Measurements from ENCODE around the gene APOBEC4.

APOBEC4 gene, protein sequence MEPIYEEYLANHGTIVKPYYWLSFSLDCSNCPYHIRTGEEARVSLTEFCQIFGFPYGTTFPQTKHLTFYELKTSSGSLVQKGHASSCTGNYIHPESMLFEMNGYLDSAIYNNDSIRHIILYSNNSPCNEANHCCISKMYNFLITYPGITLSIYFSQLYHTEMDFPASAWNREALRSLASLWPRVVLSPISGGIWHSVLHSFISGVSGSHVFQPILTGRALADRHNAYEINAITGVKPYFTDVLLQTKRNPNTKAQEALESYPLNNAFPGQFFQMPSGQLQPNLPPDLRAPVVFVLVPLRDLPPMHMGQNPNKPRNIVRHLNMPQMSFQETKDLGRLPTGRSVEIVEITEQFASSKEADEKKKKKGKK

GRCh38 chr1:183652547-183653461 is at the start of gene APOBEC4:
TSS of gene APOBEC4 (minus strand) at chr1:183653316. CDS start at chr1:183648781, 4,535 bp downstream.
- in situ Hi-C loops (cut with HindIII; ENCODE audit: low pct_unique_long_range_greater_than_20kb, low sequenced_read_pairs): no loop called here
- no peak for TF ChIP-seq JUND (IDR thresholded peaks at IDR 0.05; ENCODE audit: low read depth)
- DNase-seq (ENCODE audit: low read depth in 1 of 2, low spot score in 1 of 2): no peak

- no peak for DNase-seq (ENCODE audit: low read depth in 1 of 2, low spot score in 1 of 2)
- TF ChIP-seq JUND (IDR thresholded peaks at IDR 0.05; ENCODE audit: low read depth): no peak
- in situ Hi-C loops (cut with HindIII; ENCODE audit: low pct_unique_long_range_greater_than_20kb, low sequenced_read_pairs): no loop called here
Measured at GRCh38 chr1:183702813-183703198, 49.7 kb upstream of the APOBEC4 start.

GRCh38 chr1:183702087-183702812 is 49.1 kb upstream of the APOBEC4 start:
- no peak for TF ChIP-seq JUND (IDR thresholded peaks at IDR 0.05; ENCODE audit: low read depth)
- in situ Hi-C loops (cut with HindIII; ENCODE audit: low pct_unique_long_range_greater_than_20kb, low sequenced_read_pairs): no loop called here
- DNase-seq (ENCODE audit: low read depth in 1 of 2, low spot score in 1 of 2): no peak

DNA sequence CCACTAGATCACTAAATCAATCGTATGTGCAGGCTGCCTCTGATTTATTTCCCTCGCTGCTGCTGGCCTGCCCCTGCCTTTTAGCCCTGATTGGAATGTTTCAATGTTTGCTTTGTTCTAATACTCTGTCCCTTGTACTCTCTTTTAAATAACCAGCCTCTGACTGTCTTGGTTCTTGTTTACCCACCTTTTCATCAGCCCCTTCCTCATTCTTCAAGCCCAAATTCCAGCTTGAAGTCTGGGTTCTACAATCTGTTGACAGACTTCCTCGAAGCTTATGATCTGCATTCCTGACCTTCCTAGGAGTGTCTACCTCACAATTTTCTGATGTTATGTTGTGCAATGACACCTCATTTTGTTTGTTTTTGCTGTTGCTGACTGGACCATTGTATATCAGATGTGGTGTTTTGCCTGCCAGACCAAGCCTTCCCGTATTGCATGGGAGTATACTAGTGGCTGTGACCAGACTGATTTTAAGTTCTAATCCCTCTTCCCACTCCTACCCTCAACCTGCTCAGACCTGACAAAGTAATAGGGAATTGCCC is 46.6 kb upstream of the APOBEC4 start:
- no peak for TF ChIP-seq JUND (IDR thresholded peaks at IDR 0.05; ENCODE audit: low read depth)
- peak; percentile 23 to 67 for DNase-seq (ENCODE audit: low read depth in 1 of 2, low spot score in 1 of 2)
- in situ Hi-C loops (cut with HindIII; ENCODE audit: low pct_unique_long_range_greater_than_20kb, low sequenced_read_pairs): no loop called here

GRCh38 chr1:183697814-183698590 is 44.9 kb upstream of the APOBEC4 start:
- in situ Hi-C loops (cut with HindIII; ENCODE audit: low pct_unique_long_range_greater_than_20kb, low sequenced_read_pairs): no loop called here
- no peak for DNase-seq (ENCODE audit: low read depth in 1 of 2, low spot score in 1 of 2)
- no peak for TF ChIP-seq JUND (IDR thresholded peaks at IDR 0.05; ENCODE audit: low read depth)

- in situ Hi-C loops (cut with HindIII; ENCODE audit: low pct_unique_long_range_greater_than_20kb, low sequenced_read_pairs): no loop called here
- no peak for TF ChIP-seq JUND (IDR thresholded peaks at IDR 0.05; ENCODE audit: low read depth)
- no peak for DNase-seq (ENCODE audit: low read depth in 1 of 2, low spot score in 1 of 2)
Measured at GRCh38 chr1:183696981-183697380, 43.9 kb upstream of the APOBEC4 start.

DNA sequence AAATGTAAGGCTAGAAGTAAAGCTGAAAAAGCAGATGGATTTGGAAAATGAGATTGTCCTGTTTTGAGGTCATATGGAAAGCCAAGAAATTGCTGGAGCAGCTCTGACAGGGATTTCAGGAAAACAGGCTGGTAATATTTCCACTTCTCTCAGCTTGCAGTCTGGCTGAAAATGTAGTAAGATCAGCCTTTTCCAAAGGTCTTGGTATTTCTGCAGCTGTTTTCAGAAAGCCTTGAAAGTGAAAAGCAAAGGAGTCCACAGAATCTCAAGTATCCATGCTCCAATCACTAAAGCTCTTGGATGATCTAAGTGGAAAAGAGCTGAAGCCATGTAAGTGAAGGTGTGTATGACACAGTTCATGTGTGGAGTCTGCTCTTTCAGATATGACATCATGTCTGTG is 41.6 kb upstream of the APOBEC4 start:
- TF ChIP-seq JUND (IDR thresholded peaks at IDR 0.05; ENCODE audit: low read depth): no peak
- no peak for DNase-seq (ENCODE audit: low read depth in 1 of 2, low spot score in 1 of 2)
- in situ Hi-C loops (cut with HindIII; ENCODE audit: low pct_unique_long_range_greater_than_20kb, low sequenced_read_pairs): no loop called here

- no peak for TF ChIP-seq JUND (IDR thresholded peaks at IDR 0.05; ENCODE audit: low read depth)
- in situ Hi-C loops (cut with HindIII; ENCODE audit: low pct_unique_long_range_greater_than_20kb, low sequenced_read_pairs): no loop called here
Measured at GRCh38 chr1:183694066-183694465, 41.0 kb upstream of the APOBEC4 start.

DNA sequence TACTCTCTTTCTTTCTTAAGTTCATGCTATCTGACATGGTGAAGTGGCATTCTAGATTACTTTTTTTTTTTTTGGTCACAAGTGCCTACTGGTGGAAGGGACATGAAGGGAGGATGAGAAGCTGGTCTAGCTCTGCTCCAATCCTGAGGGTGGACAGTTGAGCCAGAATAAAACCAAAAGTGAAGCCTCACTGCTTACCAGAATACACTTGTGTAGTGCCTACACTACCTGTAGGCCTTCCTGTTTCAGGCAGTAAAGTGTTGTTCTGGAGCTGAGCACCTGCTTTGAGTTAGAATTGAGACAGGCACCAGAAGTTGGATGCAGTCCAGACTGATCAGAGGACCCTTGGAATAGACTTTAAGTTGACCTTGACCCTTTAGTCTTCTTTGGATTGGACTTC is 40.4 kb upstream of the APOBEC4 start:
- in situ Hi-C loops (cut with HindIII; ENCODE audit: low pct_unique_long_range_greater_than_20kb, low sequenced_read_pairs): no loop called here
- no peak for DNase-seq (ENCODE audit: low read depth in 1 of 2, low spot score in 1 of 2)
- no peak for TF ChIP-seq JUND (IDR thresholded peaks at IDR 0.05; ENCODE audit: low read depth)

More at GRCh38 chr1:183694066-183694465, 41.0 kb upstream of the APOBEC4 start:
- no peak for DNase-seq (ENCODE audit: low read depth in 1 of 2, low spot score in 1 of 2)

- no peak for TF ChIP-seq JUND (IDR thresholded peaks at IDR 0.05; ENCODE audit: low read depth)
- no peak for DNase-seq (ENCODE audit: low read depth in 1 of 2, low spot score in 1 of 2)
Measured at GRCh38 chr1:183689762-183690204, 36.7 kb upstream of the APOBEC4 start.

GRCh38 chr1:183688341-183689060 is 35.4 kb upstream of the APOBEC4 start:
- DNase-seq (ENCODE audit: low read depth in 1 of 2, low spot score in 1 of 2): no peak
- no peak for TF ChIP-seq JUND (IDR thresholded peaks at IDR 0.05; ENCODE audit: low read depth)
- in situ Hi-C loops (cut with HindIII; ENCODE audit: low pct_unique_long_range_greater_than_20kb, low sequenced_read_pairs): no loop called here

More at GRCh38 chr1:183689762-183690204, 36.7 kb upstream of the APOBEC4 start:
- in situ Hi-C loops (cut with HindIII; ENCODE audit: low pct_unique_long_range_greater_than_20kb, low sequenced_read_pairs): no loop called here

All from T47D (cell line).